ENCODE data around the gene DDC.

The DDC gene

GRCh38 chr7:50425318-50425717, 139.9 kb downstream of the DDC start (continued):
- TF ChIP-seq ZFP30 (CRISPR knock-in tag; IDR thresholded peaks at IDR 0.05) (no peak), ZNF565 (CRISPR knock-in tag; conservative IDR thresholded peaks at IDR 0.05; ENCODE audit: low read depth) (no peak), PPARA (CRISPR knock-in tag; IDR thresholded peaks at IDR 0.05; ENCODE audit: borderline replicate concordance) (no peak)
- TF ChIP-seq, protein P1, sequence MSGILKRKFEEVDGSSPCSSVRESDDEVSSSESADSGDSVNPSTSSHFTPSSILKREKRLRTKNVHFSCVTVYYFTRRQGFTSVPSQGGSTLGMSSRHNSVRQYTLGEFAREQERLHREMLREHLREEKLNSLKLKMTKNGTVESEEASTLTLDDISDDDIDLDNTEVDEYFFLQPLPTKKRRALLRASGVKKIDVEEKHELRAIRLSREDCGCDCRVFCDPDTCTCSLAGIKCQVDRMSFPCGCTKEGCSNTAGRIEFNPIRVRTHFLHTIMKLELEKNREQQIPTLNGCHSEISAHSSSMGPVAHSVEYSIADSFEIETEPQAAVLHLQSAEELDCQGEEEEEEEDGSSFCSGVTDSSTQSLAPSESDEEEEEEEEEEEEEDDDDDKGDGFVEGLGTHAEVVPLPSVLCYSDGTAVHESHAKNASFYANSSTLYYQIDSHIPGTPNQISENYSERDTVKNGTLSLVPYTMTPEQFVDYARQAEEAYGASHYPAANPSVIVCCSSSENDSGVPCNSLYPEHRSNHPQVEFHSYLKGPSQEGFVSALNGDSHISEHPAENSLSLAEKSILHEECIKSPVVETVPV (CRISPR knock-in tag; IDR thresholded peaks at IDR 0.05): no peak

GRCh38 chr7:50423860-50424259, 141.3 kb downstream of the DDC start:
- no peak for ATAC-seq
- no peak for TF ChIP-seq TOX (CRISPR knock-in tag; IDR thresholded peaks at IDR 0.05; ENCODE audit: borderline replicate concordance)
- TF ChIP-seq ZFP3 (CRISPR knock-in tag; IDR thresholded peaks at IDR 0.05): no peak
- TF ChIP-seq ZFP30 (CRISPR knock-in tag; IDR thresholded peaks at IDR 0.05): no peak
- no peak for TF ChIP-seq GLIS3 (CRISPR knock-in tag; IDR thresholded peaks at IDR 0.05)
- TF ChIP-seq OSR1 (CRISPR knock-in tag; IDR thresholded peaks at IDR 0.05): no peak
- TF ChIP-seq ZNF70 (CRISPR knock-in tag; IDR thresholded peaks at IDR 0.05): no peak
- TF ChIP-seq ZNF8 (CRISPR knock-in tag; IDR thresholded peaks at IDR 0.05): no peak
- no peak for TF ChIP-seq ISL1 (CRISPR knock-in tag; IDR thresholded peaks at IDR 0.05)
- no peak for TF ChIP-seq SNAI2 (CRISPR knock-in tag; IDR thresholded peaks at IDR 0.05)

- ATAC-seq: no peak
- TF ChIP-seq ZNF565 (CRISPR knock-in tag; conservative IDR thresholded peaks at IDR 0.05; ENCODE audit: low read depth) (no peak), BACH2 (CRISPR knock-in tag; IDR thresholded peaks at IDR 0.05; ENCODE audit: borderline replicate concordance) (no peak), CSDC2 (CRISPR knock-in tag; IDR thresholded peaks at IDR 0.05) (no peak), GLIS3 (CRISPR knock-in tag; IDR thresholded peaks at IDR 0.05) (no peak)
- TF ChIP-seq, protein P1 (CRISPR knock-in tag; IDR thresholded peaks at IDR 0.05): no peak
These were observed 142.3 kb downstream of the DDC start for GRCh38 chr7:50422858-50423257.

GRCh38 chr7:50421043-50421442, 144.2 kb downstream of the DDC start:
- TF ChIP-seq OSR1 (CRISPR knock-in tag; IDR thresholded peaks at IDR 0.05) (no peak), CSDC2 (CRISPR knock-in tag; IDR thresholded peaks at IDR 0.05) (no peak), TCF4 (CRISPR knock-in tag; IDR thresholded peaks at IDR 0.05; ENCODE audit: borderline replicate concordance) (no peak)
- ATAC-seq: no peak

DNA sequence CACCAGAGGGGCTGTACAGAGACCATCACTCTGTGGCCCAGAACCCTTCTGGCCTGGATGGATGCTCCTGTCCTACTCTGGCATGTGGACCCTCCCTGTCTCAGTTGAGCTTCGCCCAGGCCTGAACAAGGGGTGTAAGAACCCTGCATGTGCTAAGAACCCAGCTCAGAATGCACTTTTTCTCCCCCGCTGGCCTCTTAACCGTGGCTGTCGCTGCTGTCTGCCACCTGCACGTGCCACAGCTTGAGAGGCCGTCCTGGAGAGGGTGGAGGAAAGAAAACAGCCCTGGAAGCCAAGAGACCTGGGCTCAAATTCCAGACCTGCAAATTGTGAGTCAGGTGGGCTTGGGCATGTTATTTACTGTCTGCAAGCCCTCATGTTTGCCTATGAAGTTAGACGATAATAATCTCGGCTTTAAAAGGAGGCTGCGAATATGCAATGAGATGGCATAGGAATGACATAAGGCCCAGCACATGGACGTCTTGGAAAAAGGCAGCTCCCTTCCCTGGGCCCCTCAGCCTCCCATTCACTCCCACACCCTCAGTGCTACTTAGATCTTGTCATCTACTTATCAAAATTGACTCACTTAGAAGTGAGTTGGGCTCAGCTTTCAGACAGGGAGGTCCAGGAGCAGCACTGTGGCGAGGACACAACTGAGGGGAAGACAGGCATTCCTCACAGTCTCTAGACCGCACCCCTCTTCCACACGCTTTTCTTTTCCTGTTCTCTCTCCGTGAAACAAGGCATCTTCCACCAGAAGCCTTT, 146.5 kb downstream of the DDC start:
- TF ChIP-seq POU6F1 (CRISPR knock-in tag; IDR thresholded peaks at IDR 0.05; ENCODE audit: borderline replicate concordance, low read depth): no peak
- no peak for TF ChIP-seq TCF4 (CRISPR knock-in tag; IDR thresholded peaks at IDR 0.05; ENCODE audit: borderline replicate concordance)
- TF ChIP-seq SNAI2 (CRISPR knock-in tag; IDR thresholded peaks at IDR 0.05): no peak
- TF ChIP-seq CSDC2 (CRISPR knock-in tag; IDR thresholded peaks at IDR 0.05): no peak
- TF ChIP-seq ZNF565 (CRISPR knock-in tag; conservative IDR thresholded peaks at IDR 0.05; ENCODE audit: low read depth): no peak
- TF ChIP-seq, protein P2, sequence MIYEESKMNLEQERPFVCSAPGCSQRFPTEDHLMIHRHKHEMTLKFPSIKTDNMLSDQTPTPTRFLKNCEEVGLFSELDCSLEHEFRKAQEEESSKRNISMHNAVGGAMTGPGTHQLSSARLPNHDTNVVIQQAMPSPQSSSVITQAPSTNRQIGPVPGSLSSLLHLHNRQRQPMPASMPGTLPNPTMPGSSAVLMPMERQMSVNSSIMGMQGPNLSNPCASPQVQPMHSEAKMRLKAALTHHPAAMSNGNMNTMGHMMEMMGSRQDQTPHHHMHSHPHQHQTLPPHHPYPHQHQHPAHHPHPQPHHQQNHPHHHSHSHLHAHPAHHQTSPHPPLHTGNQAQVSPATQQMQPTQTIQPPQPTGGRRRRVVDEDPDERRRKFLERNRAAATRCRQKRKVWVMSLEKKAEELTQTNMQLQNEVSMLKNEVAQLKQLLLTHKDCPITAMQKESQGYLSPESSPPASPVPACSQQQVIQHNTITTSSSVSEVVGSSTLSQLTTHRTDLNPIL (CRISPR knock-in tag; IDR thresholded peaks at IDR 0.05; ENCODE audit: low read depth): no peak
- TF ChIP-seq ZC3H10 (CRISPR knock-in tag; IDR thresholded peaks at IDR 0.05): no peak
- no peak for TF ChIP-seq ZNF8 (CRISPR knock-in tag; IDR thresholded peaks at IDR 0.05)
- TF ChIP-seq, protein P1 (CRISPR knock-in tag; IDR thresholded peaks at IDR 0.05): no peak
- no peak for TF ChIP-seq RARB (CRISPR knock-in tag; IDR thresholded peaks at IDR 0.05)
- TF ChIP-seq ZFP3 (CRISPR knock-in tag; IDR thresholded peaks at IDR 0.05): no peak
- TF ChIP-seq ARNTL (CRISPR knock-in tag; IDR thresholded peaks at IDR 0.05; ENCODE audit: borderline replicate concordance, low read depth): no peak
- TF ChIP-seq BACH2 (CRISPR knock-in tag; IDR thresholded peaks at IDR 0.05; ENCODE audit: borderline replicate concordance): no peak
- no peak for TF ChIP-seq OSR1 (CRISPR knock-in tag; IDR thresholded peaks at IDR 0.05)
- TF ChIP-seq, protein P3, sequence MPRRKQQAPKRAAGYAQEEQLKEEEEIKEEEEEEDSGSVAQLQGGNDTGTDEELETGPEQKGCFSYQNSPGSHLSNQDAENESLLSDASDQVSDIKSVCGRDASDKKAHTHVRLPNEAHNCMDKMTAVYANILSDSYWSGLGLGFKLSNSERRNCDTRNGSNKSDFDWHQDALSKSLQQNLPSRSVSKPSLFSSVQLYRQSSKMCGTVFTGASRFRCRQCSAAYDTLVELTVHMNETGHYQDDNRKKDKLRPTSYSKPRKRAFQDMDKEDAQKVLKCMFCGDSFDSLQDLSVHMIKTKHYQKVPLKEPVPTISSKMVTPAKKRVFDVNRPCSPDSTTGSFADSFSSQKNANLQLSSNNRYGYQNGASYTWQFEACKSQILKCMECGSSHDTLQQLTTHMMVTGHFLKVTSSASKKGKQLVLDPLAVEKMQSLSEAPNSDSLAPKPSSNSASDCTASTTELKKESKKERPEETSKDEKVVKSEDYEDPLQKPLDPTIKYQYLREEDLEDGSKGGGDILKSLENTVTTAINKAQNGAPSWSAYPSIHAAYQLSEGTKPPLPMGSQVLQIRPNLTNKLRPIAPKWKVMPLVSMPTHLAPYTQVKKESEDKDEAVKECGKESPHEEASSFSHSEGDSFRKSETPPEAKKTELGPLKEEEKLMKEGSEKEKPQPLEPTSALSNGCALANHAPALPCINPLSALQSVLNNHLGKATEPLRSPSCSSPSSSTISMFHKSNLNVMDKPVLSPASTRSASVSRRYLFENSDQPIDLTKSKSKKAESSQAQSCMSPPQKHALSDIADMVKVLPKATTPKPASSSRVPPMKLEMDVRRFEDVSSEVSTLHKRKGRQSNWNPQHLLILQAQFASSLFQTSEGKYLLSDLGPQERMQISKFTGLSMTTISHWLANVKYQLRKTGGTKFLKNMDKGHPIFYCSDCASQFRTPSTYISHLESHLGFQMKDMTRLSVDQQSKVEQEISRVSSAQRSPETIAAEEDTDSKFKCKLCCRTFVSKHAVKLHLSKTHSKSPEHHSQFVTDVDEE (CRISPR knock-in tag; IDR thresholded peaks at IDR 0.05): no peak
- ATAC-seq: no peak
